Subcutaneous preadipocyte (primary cell): Measurements from ENCODE around the gene ERF. TPM values are rescaled to one million over a fixed set of nuclear protein-coding genes. Genes with fewer than 3 reads are reported as not detected.

Experiments
- total RNA-seq: library from RNA; depleted of rRNA; stranded (reverse); fragments of >200 nt; gene quantifications from 2 replicates; pipeline ENCODE4 v1.2.3, GENCODE V29; 2012

ERF gene
- total RNA-seq: 20.2 and 34.0 TPM in 2 replicates

DNA sequence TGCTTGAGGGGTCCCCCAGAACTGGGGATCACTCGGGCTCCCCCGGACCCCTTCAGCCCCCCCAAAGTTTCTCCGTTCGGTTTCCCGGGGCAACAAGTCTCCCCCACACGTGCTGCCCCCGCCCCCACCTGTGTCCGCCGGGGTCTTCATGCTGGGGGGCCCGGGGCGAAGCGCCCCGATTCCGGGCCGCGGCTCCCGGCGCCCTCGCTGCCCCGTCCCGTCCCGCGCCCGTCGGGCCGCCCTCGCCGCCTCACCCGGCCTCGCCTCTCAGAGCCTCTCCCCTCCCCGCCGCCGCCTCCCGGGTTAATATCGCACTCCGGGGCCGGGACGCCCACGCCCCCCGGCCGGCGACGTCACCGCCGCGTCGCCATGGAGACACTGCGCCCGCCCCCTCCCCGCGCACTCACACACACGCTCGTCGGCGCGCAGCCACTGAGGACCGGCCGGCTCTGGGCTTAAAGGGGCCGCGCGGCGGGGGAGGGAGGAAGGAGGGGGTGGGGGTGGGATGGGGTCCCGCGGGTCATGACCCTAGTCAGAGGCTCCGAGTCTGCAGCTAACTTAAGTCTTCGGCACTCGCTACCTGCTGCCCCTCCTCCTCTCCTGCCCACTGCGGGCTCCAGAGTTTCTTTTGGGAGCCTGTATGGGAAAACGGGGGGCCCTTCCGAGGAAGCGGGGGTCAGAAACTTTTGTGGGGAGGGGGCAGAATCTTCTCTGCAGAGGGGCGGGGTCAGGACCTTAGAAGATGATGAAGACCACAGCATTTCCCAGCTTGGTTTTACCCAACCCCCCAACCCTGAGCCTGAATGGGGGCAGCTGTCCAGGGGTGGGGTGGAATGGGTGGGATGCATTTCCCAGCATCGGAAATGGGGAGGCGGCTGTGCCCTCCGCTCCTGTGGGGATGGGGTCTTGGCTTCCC, at the start of gene ERF:
Gene ERF (minus strand): TSS at position 279 of the 916 bp plus-strand sequence. CDS start 129 bp downstream, at position 150.

GRCh38 chr19:42301646-42302203, 46.8 kb upstream of the ERF start, which contains the start of gene PRR19:
Gene PRR19 (plus strand): TSS chr19:42302132. CDS start chr19:42309585, 7,453 bp downstream.

GRCh38 chr19:42268704-42269477, 14.0 kb upstream of the ERF start, which contains the start of gene CIC:
Gene CIC (plus strand): TSS chr19:42269252. CDS start chr19:42271784, 2,532 bp downstream.

DNA sequence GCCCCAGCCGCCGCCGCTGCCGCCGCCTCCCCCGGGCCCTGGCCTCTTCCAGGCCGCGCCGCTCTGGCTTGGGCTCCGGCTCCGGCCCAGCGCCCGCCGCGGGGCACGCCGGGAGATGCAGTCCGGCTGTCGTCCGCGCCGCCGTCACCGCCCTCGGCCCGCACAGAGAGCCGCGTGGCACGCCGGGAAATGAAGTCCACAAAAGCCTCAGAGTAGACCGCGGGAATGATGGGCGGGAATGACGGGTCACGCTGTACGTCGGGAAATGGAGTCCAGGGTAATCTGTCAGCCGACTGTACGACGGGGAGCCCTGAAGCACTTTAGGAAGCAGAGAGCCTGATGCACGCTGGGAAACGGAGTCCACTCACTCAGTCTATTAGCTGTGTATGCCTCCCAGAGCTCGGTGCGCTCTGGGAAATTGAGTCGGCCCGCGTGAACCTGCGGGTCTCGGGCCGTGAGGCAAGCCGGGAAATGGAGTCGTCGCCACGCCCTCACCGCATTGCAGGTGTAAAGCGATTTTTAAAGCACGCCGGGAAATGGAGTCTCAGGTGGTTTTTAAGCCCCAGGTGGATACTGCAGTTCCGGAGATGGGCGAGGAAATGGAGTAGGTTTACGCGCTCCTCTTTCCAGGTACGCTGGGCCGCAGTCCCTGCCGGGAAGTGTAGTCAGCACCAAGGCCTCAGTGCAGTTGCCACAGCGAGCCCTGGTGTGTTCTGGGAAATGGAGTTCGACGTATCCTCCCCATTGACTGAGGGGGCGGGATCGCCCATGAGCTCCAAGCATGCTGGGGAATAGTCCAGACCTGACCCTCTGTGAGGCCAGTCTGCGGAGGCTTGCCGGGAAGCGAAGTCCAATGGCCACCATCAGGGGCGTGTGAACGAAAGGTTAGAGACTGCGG, 12.2 kb downstream of the ERF start, which contains the start of gene GSK3A:
Gene GSK3A (minus strand): TSS at position 91 of the 898 bp plus-strand sequence. CDS start 137 bp downstream, outside the sequence.

DNA sequence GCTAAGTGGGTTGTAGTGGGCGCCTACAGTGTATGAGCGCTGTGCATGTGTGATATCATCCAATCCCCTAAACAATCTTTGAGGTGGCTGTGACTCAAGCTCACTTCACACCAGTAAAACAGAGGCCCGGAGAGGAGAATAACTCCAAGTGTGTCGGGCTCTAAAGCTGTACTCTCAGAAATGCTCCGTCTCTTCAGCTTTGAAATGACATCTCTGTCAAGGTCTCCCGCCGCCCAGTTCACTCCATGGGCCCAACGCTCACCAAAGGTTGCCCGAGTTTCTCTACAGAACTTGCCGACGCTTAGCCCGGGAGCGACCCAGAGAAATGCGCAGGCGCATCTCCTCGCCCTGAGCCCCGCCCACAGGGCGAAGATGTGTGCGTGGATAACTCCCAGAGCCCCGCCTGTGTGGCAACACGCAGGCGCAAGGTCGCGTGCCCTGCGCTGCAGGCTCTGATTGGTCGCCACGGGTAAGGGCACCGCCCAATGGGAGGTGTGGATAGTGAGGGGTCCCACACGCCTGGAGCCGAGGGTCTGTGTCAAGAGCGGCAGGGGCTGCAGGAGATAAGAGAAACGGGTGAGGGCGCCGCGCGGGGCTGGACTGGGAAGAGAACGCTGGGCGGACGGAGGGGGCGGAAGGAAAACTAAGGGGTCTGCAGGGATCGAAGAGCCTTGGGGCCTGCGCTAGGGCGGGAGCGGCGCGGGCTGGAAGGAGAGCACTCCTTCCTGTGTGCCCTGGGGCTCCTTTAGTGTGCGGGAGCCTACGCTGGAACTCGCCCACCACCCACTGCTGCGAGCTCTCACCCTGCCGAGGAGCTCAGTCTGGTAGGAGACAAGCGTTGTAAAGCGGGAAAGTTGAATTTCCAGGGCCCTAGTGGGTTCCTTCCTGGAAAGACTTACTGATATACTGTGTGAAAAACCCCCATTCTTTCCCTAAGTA, 34.8 kb downstream of the ERF start, which contains the start of gene ZNF526:
Gene ZNF526 (plus strand): TSS at position 501 of the 939 bp plus-strand sequence. CDS start 4,092 bp downstream, outside the sequence.

GRCh38 chr19:42217520-42218437, 37.1 kb downstream of the ERF start, which contains the start of gene DEDD2:
Gene DEDD2 (minus strand): TSS chr19:42217677. CDS start chr19:42217007, 670 bp downstream.

Other genes with a start within 250 kb of the ERF start
- not detected in 2 replicates for gene GRIK5, start 184.9 kb downstream of the ERF start, total RNA-seq
- 16.2 and 24.2 TPM in 2 replicates for gene ZNF574, start 179.0 kb downstream of the ERF start, total RNA-seq
- 0.37 and 1.4 TPM in 2 replicates for gene POU2F2, start 122.7 kb downstream of the ERF start, total RNA-seq
- gene DEDD2, start 37.5 kb downstream of the ERF start, total RNA-seq: 11.8 and 17.6 TPM in 2 replicates
- gene ZNF526, start 34.8 kb downstream of the ERF start, total RNA-seq: 14.7 and 19.4 TPM in 2 replicates
- 15.4 and 24.6 TPM in 2 replicates for gene GSK3A, start 12.5 kb downstream of the ERF start, total RNA-seq
- gene CIC, start 14.1 kb upstream of the ERF start, total RNA-seq: 18.4 and 20.1 TPM in 2 replicates
- gene PRR19, start 47.0 kb upstream of the ERF start, total RNA-seq: under 0.01 and 0.20 TPM in 2 replicates
- gene PAFAH1B3, start 47.5 kb upstream of the ERF start, total RNA-seq: 9.6 and 11.9 TPM in 2 replicates
- gene TMEM145, start 58.2 kb upstream of the ERF start, total RNA-seq: 0.98 TPM in 1 of 2 replicates, not detected in the other
- 18.4 and 21.5 TPM in 2 replicates for gene MEGF8, start 70.5 kb upstream of the ERF start, total RNA-seq
- 0.37 TPM in 1 of 2 replicates, not detected in the other for gene CNFN, start 135.2 kb upstream of the ERF start, total RNA-seq
- 4.0 and 15.6 TPM in 2 replicates for gene LIPE, start 172.3 kb upstream of the ERF start, total RNA-seq
- not detected in 2 replicates for gene CXCL17, start 187.8 kb upstream of the ERF start, total RNA-seq